AG10803 (cell line): ENCODE results near the gene MFN2.
"Not testable (repeated sequence)": the region's sequence is repeated elsewhere in the genome, so short reads cannot be mapped to it uniquely, and the experiment has no call there.

Experiments
- DNase-seq: peaks from one replicate; pipeline ENCODE4 v3.0.0; 2010; ENCODE audit warnings: low read depth
- H3K4me3 ChIP-seq: 2 replicates; pipeline ENCODE4 v1.5.1; 2011; ENCODE audit warnings: mild to moderate bottlenecking, low read length, control low read depth
- TF ChIP-seq, protein P1 (sequence below): conservative IDR thresholded peaks from 2 replicates; pipeline ENCODE4 v1.5.1; 2011; ENCODE audit warnings: mild to moderate bottlenecking, low read length, control low read depth, inconsistent platforms

MFN2 gene

DNA sequence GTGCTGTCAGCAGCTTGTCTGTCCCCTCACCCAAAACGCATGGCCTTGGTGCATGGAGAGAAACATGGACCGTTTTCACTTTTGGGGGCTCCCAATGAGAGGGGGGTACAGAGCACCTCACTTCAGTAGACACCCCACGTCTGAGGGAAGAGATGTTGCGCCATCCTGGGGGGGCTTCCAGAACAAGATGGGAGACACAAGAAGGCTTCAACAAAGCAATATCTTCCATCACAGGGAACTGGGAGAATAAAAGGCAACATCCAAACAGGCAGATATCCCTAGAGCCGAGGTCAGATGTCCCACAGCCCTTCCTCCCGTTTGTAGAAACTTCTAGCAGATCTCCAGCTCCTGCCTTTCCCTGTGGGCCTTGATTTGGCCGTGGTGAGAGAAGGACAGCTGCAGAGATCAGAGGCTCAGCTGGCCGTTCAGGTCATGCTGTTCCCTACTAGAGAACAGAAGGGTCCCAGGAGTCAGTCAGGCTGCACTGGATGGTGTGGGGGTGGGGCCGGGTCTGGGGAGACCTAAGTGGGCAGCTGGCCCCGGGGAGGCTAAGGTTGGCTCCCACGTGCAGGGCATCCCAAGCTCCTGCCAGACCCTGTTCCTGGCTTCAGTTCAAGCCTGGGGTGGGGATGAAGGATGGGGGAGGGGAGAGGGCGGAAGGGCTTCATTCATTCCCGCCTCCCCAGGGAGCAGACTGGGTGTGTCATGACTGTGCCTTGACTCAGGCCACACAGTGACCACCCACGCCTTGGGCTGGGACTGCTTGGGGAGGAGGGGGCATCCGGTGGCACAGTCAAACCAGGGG is 41.3 kb upstream of the MFN2 start:
- TF ChIP-seq, protein P1, sequence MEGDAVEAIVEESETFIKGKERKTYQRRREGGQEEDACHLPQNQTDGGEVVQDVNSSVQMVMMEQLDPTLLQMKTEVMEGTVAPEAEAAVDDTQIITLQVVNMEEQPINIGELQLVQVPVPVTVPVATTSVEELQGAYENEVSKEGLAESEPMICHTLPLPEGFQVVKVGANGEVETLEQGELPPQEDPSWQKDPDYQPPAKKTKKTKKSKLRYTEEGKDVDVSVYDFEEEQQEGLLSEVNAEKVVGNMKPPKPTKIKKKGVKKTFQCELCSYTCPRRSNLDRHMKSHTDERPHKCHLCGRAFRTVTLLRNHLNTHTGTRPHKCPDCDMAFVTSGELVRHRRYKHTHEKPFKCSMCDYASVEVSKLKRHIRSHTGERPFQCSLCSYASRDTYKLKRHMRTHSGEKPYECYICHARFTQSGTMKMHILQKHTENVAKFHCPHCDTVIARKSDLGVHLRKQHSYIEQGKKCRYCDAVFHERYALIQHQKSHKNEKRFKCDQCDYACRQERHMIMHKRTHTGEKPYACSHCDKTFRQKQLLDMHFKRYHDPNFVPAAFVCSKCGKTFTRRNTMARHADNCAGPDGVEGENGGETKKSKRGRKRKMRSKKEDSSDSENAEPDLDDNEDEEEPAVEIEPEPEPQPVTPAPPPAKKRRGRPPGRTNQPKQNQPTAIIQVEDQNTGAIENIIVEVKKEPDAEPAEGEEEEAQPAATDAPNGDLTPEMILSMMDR = no peak
- no peak for DNase-seq
- H3K4me3 ChIP-seq = no peak overlapping the region

DNA sequence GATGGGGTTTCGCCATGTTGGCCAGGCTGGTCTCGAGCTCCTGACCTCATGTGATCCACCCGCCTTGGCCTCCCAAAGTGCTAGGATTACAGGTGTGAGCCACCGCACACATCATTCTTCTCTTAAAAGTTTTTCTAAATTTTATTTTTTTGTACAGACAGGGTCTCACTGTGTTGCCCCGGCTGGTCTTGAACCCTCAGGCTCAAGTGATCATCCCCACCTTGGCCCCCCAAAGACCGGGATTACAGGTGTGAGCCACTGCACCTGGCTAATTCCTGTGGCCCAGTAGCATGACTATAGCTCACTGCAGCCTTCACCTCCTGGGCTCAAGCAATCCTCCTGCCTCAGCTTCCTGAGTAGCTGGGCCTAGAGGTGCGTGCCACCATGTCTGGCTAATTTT is 40.5 kb upstream of the MFN2 start:
- H3K4me3 ChIP-seq, DNase-seq: not testable (repeated sequence)

DNA sequence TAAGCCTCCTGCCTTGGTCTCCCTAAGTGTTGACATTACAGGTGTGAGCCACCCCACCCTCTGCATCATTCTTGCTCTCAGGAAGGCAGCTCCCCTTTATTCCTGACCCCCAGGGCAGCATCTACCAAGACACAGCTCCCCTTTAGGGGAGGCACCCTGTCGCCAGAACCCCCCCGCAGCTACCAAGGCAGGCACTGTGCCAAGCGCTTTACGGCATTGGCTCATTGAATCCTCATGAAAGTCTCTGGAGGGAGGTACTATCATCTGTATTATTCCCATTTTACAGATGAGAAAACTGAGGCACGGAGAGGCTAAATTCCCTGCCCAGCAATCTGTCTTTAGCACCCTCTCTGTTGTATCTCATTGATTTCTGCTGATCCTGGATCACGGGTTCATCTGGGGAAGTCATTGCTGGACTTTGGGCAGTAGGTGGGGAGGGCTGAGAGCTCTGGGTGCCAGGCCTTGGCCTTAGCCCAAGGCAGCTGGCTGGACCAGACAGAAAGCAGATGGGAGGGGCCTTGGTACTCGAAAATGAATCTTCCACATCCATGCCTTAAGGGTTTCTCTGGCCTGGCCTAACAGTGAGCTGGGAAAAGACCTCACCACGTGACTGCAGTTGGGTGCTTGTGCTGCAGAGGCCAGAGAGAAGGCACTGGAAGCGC is 39.9 kb upstream of the MFN2 start:
- H3K4me3 ChIP-seq = no peak overlapping the region
- TF ChIP-seq, protein P1 = no peak
- DNase-seq = peak; percentile 47

DNA sequence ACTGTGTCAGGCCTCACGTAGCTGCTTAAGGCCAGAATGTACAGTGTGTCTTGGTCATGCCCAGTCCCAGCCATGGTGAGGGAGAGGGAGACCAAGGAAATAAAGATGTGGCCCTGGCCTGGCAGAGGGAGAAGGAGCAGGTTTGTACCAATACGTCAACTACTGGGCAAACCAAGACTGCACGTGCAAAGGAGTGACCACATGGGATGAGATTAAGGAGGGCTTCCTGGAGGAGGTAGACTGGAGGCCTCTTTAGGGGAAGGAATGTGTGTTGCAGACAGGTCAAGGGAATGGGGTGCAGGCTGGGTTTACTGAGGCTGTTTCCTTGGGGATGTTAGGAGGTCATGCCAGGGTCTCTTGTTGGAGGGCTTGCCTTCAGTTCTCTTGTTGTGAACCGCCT is 38.0 kb upstream of the MFN2 start:
- TF ChIP-seq, protein P1 = no peak
- H3K4me3 ChIP-seq = no peak overlapping the region
- no peak for DNase-seq

DNA sequence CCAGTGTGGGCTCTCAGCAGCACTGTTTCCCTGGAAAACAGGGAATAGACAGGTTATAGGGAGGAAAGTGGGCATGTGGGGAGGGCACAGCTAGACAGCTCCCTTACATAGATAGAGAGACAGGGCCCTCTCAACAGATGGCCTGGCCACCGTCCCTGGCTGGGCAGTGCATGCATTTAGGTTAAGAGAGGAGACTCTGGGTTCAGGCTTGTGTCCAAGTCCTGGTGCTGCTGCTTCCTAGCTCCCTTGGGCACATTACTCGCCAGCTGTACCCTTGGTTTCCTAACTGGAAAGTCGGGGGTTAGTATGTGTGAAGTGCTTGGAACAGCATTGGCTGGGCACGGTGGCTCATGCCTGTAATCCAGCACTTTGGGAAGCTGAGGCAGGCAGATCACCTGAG is 36.6 kb upstream of the MFN2 start:
- DNase-seq = no peak
- TF ChIP-seq, protein P1 = no peak
- no peak overlapping the region for H3K4me3 ChIP-seq

DNA sequence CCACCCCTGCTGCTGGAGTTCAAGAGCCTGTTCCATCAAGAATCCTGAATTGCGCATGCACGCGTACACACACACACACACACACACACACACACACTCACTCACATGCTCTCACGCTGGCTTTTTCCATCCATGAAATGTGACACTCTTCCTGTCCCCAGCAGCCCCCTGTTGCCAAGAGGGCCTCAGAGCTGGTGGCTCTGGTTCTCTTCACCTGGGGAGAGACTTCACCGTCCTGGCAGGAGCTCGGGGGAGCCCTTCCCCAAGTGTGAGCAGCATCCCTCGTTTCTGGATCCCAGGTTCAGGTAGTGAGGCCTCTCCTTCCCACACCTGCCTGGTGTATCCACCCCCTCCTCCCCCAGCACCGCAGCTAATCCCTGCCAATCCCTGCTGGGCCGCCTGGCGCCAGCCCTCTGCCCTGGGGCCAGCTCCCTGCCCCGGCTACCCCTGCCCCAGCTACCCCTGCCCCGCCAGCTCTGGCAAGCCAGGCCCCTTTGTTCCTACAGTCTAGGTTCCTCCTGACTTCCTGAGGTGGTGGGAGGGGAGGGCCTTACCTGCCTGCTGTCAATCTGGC is 35.8 kb upstream of the MFN2 start:
- TF ChIP-seq, protein P1 = no peak
- H3K4me3 ChIP-seq = no peak overlapping the region
- no peak for DNase-seq

DNA sequence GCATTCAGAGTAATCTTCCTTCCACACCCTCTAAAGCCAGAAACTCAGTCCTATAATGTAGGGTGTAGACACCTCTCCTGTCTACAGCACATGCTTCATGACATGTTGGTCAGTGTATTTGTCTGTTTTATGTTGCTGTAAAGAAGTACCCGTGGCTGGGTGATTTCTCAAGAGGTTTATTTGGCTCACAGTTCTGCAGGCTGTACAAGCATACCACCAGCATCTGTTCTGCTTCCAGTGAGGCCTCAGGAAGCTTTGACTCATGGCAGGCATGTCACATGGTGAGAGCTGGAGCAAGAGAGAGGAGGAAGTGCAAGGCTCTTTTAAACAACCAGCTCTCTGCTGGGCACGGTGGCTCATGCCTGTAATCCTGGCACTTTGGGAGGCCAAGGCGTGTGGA is 33.6 kb upstream of the MFN2 start:
- TF ChIP-seq, protein P1 = no peak
- DNase-seq = no peak
- no peak overlapping the region for H3K4me3 ChIP-seq
